Skeletal muscle satellite cell (primary cell): ENCODE results near the gene BICD1.
"Not testable (repeated sequence)": the region's sequence is repeated elsewhere in the genome, so short reads cannot be mapped to it uniquely, and the experiment has no call there.

Source experiments
- H3K27me3 ChIP-seq: 2 replicates; pipeline ENCODE4 v1.7.0; 2013; ENCODE audit warnings: low read length; ENCODE audit not compliant: control insufficient read depth, insufficient read depth
- H3K36me3 ChIP-seq: 2 replicates; pipeline ENCODE4 v1.7.0; 2013; ENCODE audit warnings: mild to moderate bottlenecking, control low read depth, low read length; ENCODE audit not compliant: insufficient read depth
- H3K4me1 ChIP-seq: 2 replicates; pipeline ENCODE4 v1.7.0; 2013; ENCODE audit warnings: low read length; ENCODE audit not compliant: control insufficient read depth, insufficient read depth
- H3K4me2 ChIP-seq: 2 replicates; pipeline ENCODE4 v1.7.0; 2013; ENCODE audit warnings: mild to moderate bottlenecking, low read length
- H3K4me3 ChIP-seq: 2 replicates; pipeline ENCODE4 v1.7.0; 2013; ENCODE audit warnings: low read length
- H3K9ac ChIP-seq: 2 replicates; pipeline ENCODE4 v1.7.0; 2013; ENCODE audit warnings: mild to moderate bottlenecking, low read depth, low read length, moderate library complexity
- H3K9me3 ChIP-seq: replicated peaks from 2 replicates; pipeline ENCODE4 v1.7.0; 2013; ENCODE audit warnings: mild to moderate bottlenecking, control low read depth, low read length

The BICD1 gene

GRCh38 chr12:32272465-32272864, 165.8 kb downstream of the BICD1 start:
- Histone ChIP-seq H3K36me3 (no peaks in the 10 kb centered on the region), H3K27me3 (no peaks in the 10 kb centered on the region), H3K4me3 (no peak overlapping the region), H3K9ac (no peak overlapping the region), H3K4me2 (no peak overlapping the region), H3K4me1 (peaks cover 21% of the 10 kb centered on the region), H3K9me3 (no peaks in the 10 kb centered on the region)

GRCh38 chr12:32273063-32273522, 166.4 kb downstream of the BICD1 start:
- Histone ChIP-seq H3K9ac (no peak overlapping the region), H3K4me1 (peaks cover 21% of the 10 kb centered on the region), H3K4me2 (peak overlapping the region; percentile 38), H3K27me3 (no peaks in the 10 kb centered on the region), H3K4me3 (no peak overlapping the region), H3K36me3 (no peaks in the 10 kb centered on the region), H3K9me3 (no peaks in the 10 kb centered on the region)

GRCh38 chr12:32273712-32274111, 167.1 kb downstream of the BICD1 start:
- Histone ChIP-seq H3K9ac (no peak overlapping the region), H3K4me3 (no peak overlapping the region), H3K4me2 (no peak overlapping the region), H3K9me3 (no peaks in the 10 kb centered on the region), H3K27me3 (no peaks in the 10 kb centered on the region), H3K4me1 (peaks cover 21% of the 10 kb centered on the region), H3K36me3 (no peaks in the 10 kb centered on the region)

GRCh38 chr12:32274665-32275064, 168.0 kb downstream of the BICD1 start:
- Histone ChIP-seq H3K9me3 (no peaks in the 10 kb centered on the region), H3K9ac (no peak overlapping the region), H3K4me1 (peaks cover 21% of the 10 kb centered on the region), H3K4me3 (no peak overlapping the region), H3K27me3 (no peaks in the 10 kb centered on the region), H3K4me2 (no peak overlapping the region), H3K36me3 (no peaks in the 10 kb centered on the region)

- H3K9me3 ChIP-seq, H3K27me3 ChIP-seq, H3K4me3 ChIP-seq, H3K4me2 ChIP-seq, H3K9ac ChIP-seq, H3K36me3 ChIP-seq: not testable (repeated sequence)
- peaks cover 21% of the 10 kb centered on the region for H3K4me1 ChIP-seq
Observed at GRCh38 chr12:32275520-32275919, 168.9 kb downstream of the BICD1 start.

GRCh38 chr12:32277774-32278173, 171.1 kb downstream of the BICD1 start:
- no peak overlapping the region for H3K9ac ChIP-seq
- no peak overlapping the region for H3K4me3 ChIP-seq
- H3K9me3 ChIP-seq, result no peaks in the 10 kb centered on the region
- H3K4me1 ChIP-seq, result peaks cover 11% of the 10 kb centered on the region
- no peak overlapping the region for H3K4me2 ChIP-seq
- H3K36me3 ChIP-seq, result no peaks in the 10 kb centered on the region
- H3K27me3 ChIP-seq, result no peaks in the 10 kb centered on the region

GRCh38 chr12:32281098-32281497, 174.5 kb downstream of the BICD1 start:
- Histone ChIP-seq H3K9ac (no peak overlapping the region), H3K27me3 (no peaks in the 10 kb centered on the region), H3K4me1 (no peaks in the 10 kb centered on the region), H3K4me2 (no peak overlapping the region), H3K9me3 (no peaks in the 10 kb centered on the region), H3K36me3 (no peaks in the 10 kb centered on the region), H3K4me3 (no peak overlapping the region)

- Histone ChIP-seq H3K4me2 (no peak overlapping the region), H3K9ac (no peak overlapping the region), H3K36me3 (no peaks in the 10 kb centered on the region), H3K27me3 (no peaks in the 10 kb centered on the region), H3K4me3 (no peak overlapping the region), H3K4me1 (no peaks in the 10 kb centered on the region), H3K9me3 (no peaks in the 10 kb centered on the region)
Observed at GRCh38 chr12:32284561-32284960, 177.9 kb downstream of the BICD1 start.

- H3K4me1 ChIP-seq, result no peaks in the 10 kb centered on the region
- H3K4me2 ChIP-seq, result no peak overlapping the region
Observed at GRCh38 chr12:32285021-32285420, 178.4 kb downstream of the BICD1 start.

GRCh38 chr12:32285489-32285888, 178.8 kb downstream of the BICD1 start:
- Histone ChIP-seq H3K27me3 (no peaks in the 10 kb centered on the region), H3K4me2 (no peak overlapping the region), H3K9me3 (no peaks in the 10 kb centered on the region), H3K4me3 (no peak overlapping the region), H3K36me3 (no peaks in the 10 kb centered on the region), H3K9ac (no peak overlapping the region), H3K4me1 (peaks cover 5% of the 10 kb centered on the region)

More at GRCh38 chr12:32285021-32285420, 178.4 kb downstream of the BICD1 start:
- Histone ChIP-seq H3K36me3 (no peaks in the 10 kb centered on the region), H3K9ac (no peak overlapping the region), H3K4me3 (no peak overlapping the region), H3K9me3 (no peaks in the 10 kb centered on the region), H3K27me3 (no peaks in the 10 kb centered on the region)

GRCh38 chr12:32290411-32290810, 183.8 kb downstream of the BICD1 start:
- H3K4me2 ChIP-seq, result no peak overlapping the region
- no peak overlapping the region for H3K4me3 ChIP-seq
- no peaks in the 10 kb centered on the region for H3K27me3 ChIP-seq
- H3K4me1 ChIP-seq, result peaks cover 6% of the 10 kb centered on the region
- no peak overlapping the region for H3K9ac ChIP-seq
- no peaks in the 10 kb centered on the region for H3K36me3 ChIP-seq
- H3K9me3 ChIP-seq, result no peaks in the 10 kb centered on the region

GRCh38 chr12:32292151-32292550, 185.5 kb downstream of the BICD1 start:
- no peaks in the 10 kb centered on the region for H3K36me3 ChIP-seq
- no peak overlapping the region for H3K4me3 ChIP-seq
- H3K27me3 ChIP-seq, result no peaks in the 10 kb centered on the region
- H3K4me1 ChIP-seq, result peaks cover 6% of the 10 kb centered on the region
- no peak overlapping the region for H3K9ac ChIP-seq
- no peak overlapping the region for H3K4me2 ChIP-seq
- H3K9me3 ChIP-seq, result no peaks in the 10 kb centered on the region
